SK-N-SH treated with all-trans-retinoic acid at 6 μM for 48 hours (cell line): ENCODE results near the gene CD180.

Experiments used
- ATAC-seq: fragments of 200-7000 bp; cut with Tn5 transposase; 3 replicates; pipeline ENCODE4 v1.9.1; 2020; ENCODE audit warnings: mild to moderate bottlenecking, moderate library complexity
- ARNTL ChIP-seq: fragments of 450-650 bp; formaldehyde crosslinking; IDR thresholded peaks from 2 replicates; pipeline ENCODE4 v1.5.0; 2020; ENCODE audit warnings: low read depth, mild to moderate bottlenecking, moderate library complexity, borderline replicate concordance
- BACH2 ChIP-seq: fragments of 250-450 bp; sonication (Bioruptor Pico); IDR thresholded peaks from 2 replicates; pipeline ENCODE4 v1.9.0; 2021; ENCODE audit warnings: mild to moderate bottlenecking, borderline replicate concordance
- CREB5 ChIP-seq: fragments of 250-450 bp; sonication (Bioruptor Pico); IDR thresholded peaks from 2 replicates; pipeline ENCODE4 v1.5.1; 2020; ENCODE audit warnings: low read depth, mild to moderate bottlenecking, moderate library complexity
- CSDC2 ChIP-seq: fragments of 250-450 bp; sonication (Bioruptor Pico); IDR thresholded peaks from 2 replicates; pipeline ENCODE4 v1.5.0; 2020; ENCODE audit warnings: mild to moderate bottlenecking, moderate library complexity
- CSRNP3 ChIP-seq: fragments of 250-450 bp; sonication (Bioruptor Pico); IDR thresholded peaks from 2 replicates; pipeline ENCODE4 v1.5.1; 2021; ENCODE audit warnings: mild to moderate bottlenecking, moderate library complexity
- ESRRG ChIP-seq: fragments of 250-450 bp; sonication (Bioruptor Pico); IDR thresholded peaks from 2 replicates; pipeline ENCODE4 v1.6.1; 2021; ENCODE audit warnings: mild to moderate bottlenecking
- GLIS3 ChIP-seq: fragments of 250-450 bp; sonication (Bioruptor Pico); IDR thresholded peaks from 2 replicates; pipeline ENCODE4 v1.5.0; 2020; ENCODE audit warnings: mild to moderate bottlenecking, moderate library complexity
- ISL1 ChIP-seq: fragments of 250-450 bp; sonication (Bioruptor Pico); IDR thresholded peaks from 2 replicates; pipeline ENCODE4 v2.1.2; 2022; ENCODE audit warnings: mild to moderate bottlenecking, moderate library complexity
- OSR1 ChIP-seq: fragments of 250-450 bp; sonication (Bioruptor Pico); IDR thresholded peaks from 2 replicates; pipeline ENCODE4 v1.8.0; 2022; ENCODE audit warnings: moderate library complexity, mild to moderate bottlenecking, inconsistent platforms
- PATZ1 ChIP-seq: fragments of 250-450 bp; sonication (Bioruptor Pico); IDR thresholded peaks from 2 replicates; pipeline ENCODE4 v1.8.0; 2020; ENCODE audit warnings: mild to moderate bottlenecking, moderate library complexity, borderline replicate concordance
- POU6F1 ChIP-seq: fragments of 250-450 bp; sonication (Bioruptor Pico); IDR thresholded peaks from 2 replicates; pipeline ENCODE4 v1.8.0; 2021; ENCODE audit warnings: low read depth, mild to moderate bottlenecking, moderate library complexity, borderline replicate concordance
- PPARA ChIP-seq: fragments of 250-450 bp; sonication (Bioruptor Pico); IDR thresholded peaks from 2 replicates; pipeline ENCODE4 v1.5.0; 2020; ENCODE audit warnings: mild to moderate bottlenecking, borderline replicate concordance
- RARB ChIP-seq: fragments of 250-450 bp; sonication (Bioruptor Pico); IDR thresholded peaks from 2 replicates; pipeline ENCODE4 v1.8.0; 2021; ENCODE audit warnings: mild to moderate bottlenecking, moderate library complexity
- SNAI2 ChIP-seq: fragments of 250-450 bp; sonication (Bioruptor Pico); IDR thresholded peaks from 2 replicates; pipeline ENCODE4 v1.5.0; 2020; ENCODE audit warnings: mild to moderate bottlenecking, moderate library complexity
- TCF4 ChIP-seq: fragments of 250-450 bp; sonication (Bioruptor Pico); IDR thresholded peaks from 2 replicates; pipeline ENCODE4 v1.8.0; 2021; ENCODE audit warnings: mild to moderate bottlenecking, moderate library complexity, borderline replicate concordance
- TOX ChIP-seq: fragments of 250-450 bp; sonication (Bioruptor Pico); IDR thresholded peaks from 2 replicates; pipeline ENCODE4 v1.8.0; 2021; ENCODE audit warnings: mild to moderate bottlenecking, moderate library complexity, borderline replicate concordance
- TSHZ2 ChIP-seq: fragments of 250-450 bp; sonication (Bioruptor Pico); IDR thresholded peaks from 2 replicates; pipeline ENCODE4 v1.5.0; 2020; ENCODE audit warnings: mild to moderate bottlenecking, moderate library complexity
- ZC3H10 ChIP-seq: fragments of 250-450 bp; sonication (Bioruptor Pico); IDR thresholded peaks from 2 replicates; pipeline ENCODE4 v1.5.1; 2021; ENCODE audit warnings: mild to moderate bottlenecking, moderate library complexity
- ZFP3 ChIP-seq: fragments of 250-450 bp; sonication (Bioruptor Pico); IDR thresholded peaks from 2 replicates; pipeline ENCODE4 v1.5.0; 2020; ENCODE audit warnings: mild to moderate bottlenecking, moderate library complexity
- ZFP30 ChIP-seq: fragments of 450-650 bp; formaldehyde crosslinking; IDR thresholded peaks from 2 replicates; pipeline ENCODE4 v1.5.0; 2022; ENCODE audit warnings: mild to moderate bottlenecking, moderate library complexity
- ZNF565 ChIP-seq: fragments of 450-650 bp; formaldehyde crosslinking; conservative IDR thresholded peaks from 2 replicates; pipeline ENCODE4 v1.5.0; 2020; ENCODE audit warnings: low read depth, mild to moderate bottlenecking, moderate library complexity
- ZNF70 ChIP-seq: fragments of 450-650 bp; formaldehyde crosslinking; IDR thresholded peaks from 2 replicates; pipeline ENCODE4 v1.5.0; 2020; ENCODE audit warnings: mild to moderate bottlenecking, moderate library complexity
- ZNF8 ChIP-seq: fragments of 450-650 bp; formaldehyde crosslinking; IDR thresholded peaks from 2 replicates; pipeline ENCODE4 v1.5.0; 2020; ENCODE audit warnings: mild to moderate bottlenecking, moderate library complexity

Gene CD180

GRCh38 chr5:67183859-67184258 lies 12.7 kb downstream of the CD180 start:
- no peak for ATAC-seq
- no peak for TF ChIP-seq ISL1
- no peak for TF ChIP-seq ARNTL (CRISPR knock-in tag)
- TF ChIP-seq PPARA, result no peak
- no peak for TF ChIP-seq GLIS3 (CRISPR knock-in tag)
- TF ChIP-seq OSR1 (CRISPR knock-in tag), result no peak
- TF ChIP-seq ZC3H10 (CRISPR knock-in tag), result no peak
- TF ChIP-seq ZNF70, result no peak
- TF ChIP-seq SNAI2 (CRISPR knock-in tag), result no peak
- TF ChIP-seq ESRRG, result no peak
- TF ChIP-seq TOX (CRISPR knock-in tag), result no peak
- no peak for TF ChIP-seq BACH2 (CRISPR knock-in tag)
- TF ChIP-seq CSRNP3 (CRISPR knock-in tag), result no peak
- TF ChIP-seq PATZ1 (CRISPR knock-in tag), result no peak
- no peak for TF ChIP-seq CREB5
- TF ChIP-seq TCF4 (CRISPR knock-in tag), result no peak
- TF ChIP-seq ZNF8 (CRISPR knock-in tag), result no peak
- TF ChIP-seq ZFP30, result no peak
- TF ChIP-seq TSHZ2 (CRISPR knock-in tag), result no peak
- TF ChIP-seq, all 23 proteins: peak for 0

GRCh38 chr5:67182301-67182790 lies 14.3 kb downstream of the CD180 start:
- no peak for TF ChIP-seq POU6F1 (CRISPR knock-in tag)
- TF ChIP-seq CSDC2 (CRISPR knock-in tag), result no peak
- no peak for TF ChIP-seq ZC3H10 (CRISPR knock-in tag)
- no peak for TF ChIP-seq RARB
- TF ChIP-seq ZFP3, result no peak
- TF ChIP-seq TSHZ2 (CRISPR knock-in tag), result no peak
- TF ChIP-seq GLIS3 (CRISPR knock-in tag), result no peak
- TF ChIP-seq CREB5, result no peak
- no peak for TF ChIP-seq ZNF70
- TF ChIP-seq ZFP30, result no peak
- TF ChIP-seq OSR1 (CRISPR knock-in tag), result no peak
- TF ChIP-seq PPARA, result no peak
- TF ChIP-seq TOX (CRISPR knock-in tag), result no peak
- TF ChIP-seq ARNTL (CRISPR knock-in tag), result no peak
- no peak for TF ChIP-seq ZNF8 (CRISPR knock-in tag)
- TF ChIP-seq ZNF565 (CRISPR knock-in tag), result no peak
- peak; percentile 30 for ATAC-seq
